K562 (cell line): ENCODE measurements around the gene ELP5. TPM values are rescaled to one million over a fixed set of nuclear protein-coding genes. Genes with fewer than 3 reads are reported as not detected.

Source experiments
- AFF1 ChIP-seq, 2 experiments: fragments of 450-650 bp; IDR thresholded peaks; 2 replicates each; pipeline ENCODE4 v1.6.1; 2018; ENCODE audit warnings: mild to moderate bottlenecking in 2 of 2, low read depth in 1 of 2; ENCODE audit not compliant: partially characterized antibody in 2 of 2
- E2F8 ChIP-seq: fragments of 450-650 bp; IDR thresholded peaks from 2 replicates; pipeline ENCODE4 v1.7.1; 2018; ENCODE audit warnings: mild to moderate bottlenecking, low read depth; ENCODE audit not compliant: partially characterized antibody
- LCOR ChIP-seq: sonication (generic); formaldehyde crosslinking; IDR thresholded peaks from 2 replicates; pipeline ENCODE4 v1.8.0; 2022; ENCODE audit warnings: mild to moderate bottlenecking, missing genetic modification reagents
- NCOA1 ChIP-seq: fragments of 450-650 bp; IDR thresholded peaks from 2 replicates; pipeline ENCODE4 v1.6.1; 2016; ENCODE audit warnings: low read depth
- RB1 ChIP-seq: fragments of 450-650 bp; IDR thresholded peaks from 2 replicates; pipeline ENCODE4 v1.6.1; 2017; ENCODE audit warnings: low read depth, mild to moderate bottlenecking
- SMAD3 ChIP-seq: fragments of 450-650 bp; formaldehyde crosslinking; conservative IDR thresholded peaks from 2 replicates; pipeline ENCODE4 v1.4.0; 2020; ENCODE audit warnings: mild to moderate bottlenecking
- YY1 ChIP-seq, 3 experiments: IDR thresholded peaks; 2 replicates each; pipeline ENCODE4 v1.6.1; 2011; ENCODE audit warnings: low read length in 2 of 3, mild to moderate bottlenecking in 2 of 3, moderate library complexity in 2 of 3, borderline replicate concordance in 1 of 3, control low read depth in 1 of 3, low read depth in 1 of 3; ENCODE audit not compliant: insufficient read depth in 3 of 3, insufficient replicate concordance in 2 of 3, control insufficient read depth in 1 of 3, insufficient read length in 1 of 3; ENCODE audit errors: extremely low read depth in 1 of 3
- ZNF318 ChIP-seq, 2 experiments: fragments of 450-650 bp; IDR thresholded peaks; 2 replicates each; pipeline ENCODE4 v1.6.1; 2016; ENCODE audit warnings: mild to moderate bottlenecking in 2 of 2, borderline replicate concordance in 1 of 2, low read depth in 1 of 2, moderate library complexity in 1 of 2
- polyA plus RNA-seq, 8 experiments: library from polyadenylated mRNA; depleted of rRNA in 4 of 8; stranded (reverse) in 5 of 8; unstranded in 3 of 8; fragments of >200 nt; fragmentation: Nextera tagmentation in 2 of 8; fragmentation: Illumina TruSeq in 1 of 8; extraction: Ambion mirVana in 2 of 8; extraction: Trizol in 1 of 8; gene quantifications; 2 replicates each; pipeline versions ENCODE4 v1.2.1 to v1.2.3, GENCODE V29; 2011 to 2014; ENCODE audit warnings: inconsistent platforms in 1 of 8, missing spikeins in 1 of 8
- total RNA-seq, 7 experiments: library from RNA; depleted of rRNA in 6 of 7; stranded (reverse); fragments of >200 nt in 6 of 7; fragmentation: Illumina TruSeq in 2 of 7; extraction: Trizol in 2 of 7; gene quantifications; 2 replicates each; pipeline versions ENCODE4 v1.2.1 to v1.2.3, GENCODE V29; 2011 to 2021; ENCODE audit warnings: low replicate concordance in 1 of 7

Gene ELP5
- total and polyA plus RNA-seq, 9 of the 15 experiments (the other 6 are each of a cell fraction or from before 2014, with no cell fraction given) = 25.7 to 77.9 (median 52.9) TPM

- TF ChIP-seq RB1 = no peak
- peak; percentile 55 for TF ChIP-seq E2F8
- peak in 1 of 3 experiments; percentile 33 for TF ChIP-seq YY1 (IDR thresholded peaks at IDR 0.05; ENCODE audit: borderline replicate concordance in 1 of 3, control insufficient read depth in 1 of 3, extremely low read depth in 1 of 3, insufficient read depth in 3 of 3, insufficient read length in 1 of 3, insufficient replicate concordance in 2 of 3, low read depth in 1 of 3, low read length in 2 of 3)
- TF ChIP-seq SMAD3 (CRISPR knock-in tag) = no peak
- TF ChIP-seq AFF1 (IDR thresholded peaks at IDR 0.05; ENCODE audit: low read depth in 1 of 2, partially characterized antibody in 2 of 2) = peak in 1 of 2 experiments; percentile 69
- TF ChIP-seq LCOR (CRISPR knock-in tag) = no peak
- peak in 1 of 2 experiments; percentile 45; a peak in 1 of 4 replicates for TF ChIP-seq ZNF318 (IDR thresholded peaks at IDR 0.05; ENCODE audit: borderline replicate concordance in 1 of 2, low read depth in 1 of 2)
- TF ChIP-seq NCOA1 = peak; percentile 37; the same call in 1 of the 2 replicates
Observed at GRCh38 chr17:7262935-7263800, 11.2 kb downstream of the ELP5 start (continued).
